NCI-H1105 (cell line): Measurements from ENCODE around the gene EPHA1.

Experiments used
- DNase-seq: peaks from one replicate; lab custom pipeline; 2025; lab: John Stamatoyannopoulos, UW

EPHA1 gene

GRCh38 chr7:143373255-143373794, 35.3 kb downstream of the EPHA1 start:
- DNase-seq = no peak

GRCh38 chr7:143372070-143372469, 36.6 kb downstream of the EPHA1 start:
- DNase-seq = no peak

- no peak for DNase-seq
Observed at GRCh38 chr7:143369678-143370651, 38.7 kb downstream of the EPHA1 start.

- DNase-seq = no peak
Observed at GRCh38 chr7:143368387-143368786, 40.3 kb downstream of the EPHA1 start.

GRCh38 chr7:143367972-143368371, 40.7 kb downstream of the EPHA1 start:
- no peak for DNase-seq

GRCh38 chr7:143363016-143363937, 45.4 kb downstream of the EPHA1 start:
- DNase-seq = no peak

- DNase-seq = peak; percentile 27
Observed at GRCh38 chr7:143362131-143363015, 46.3 kb downstream of the EPHA1 start, which contains the start of gene FAM131B. TSS of gene FAM131B (minus strand) at chr7:143362713. CDS start at chr7:143362603, 110 bp downstream.

- peak; percentile 47 for DNase-seq
Observed at GRCh38 chr7:143361552-143362130, 47.0 kb downstream of the EPHA1 start.

- peak; percentile 19 for DNase-seq
Observed at GRCh38 chr7:143360788-143361551, 47.7 kb downstream of the EPHA1 start.

GRCh38 chr7:143359771-143360353, 48.8 kb downstream of the EPHA1 start:
- no peak for DNase-seq

- no peak for DNase-seq
Observed at GRCh38 chr7:143358626-143359025, 50.0 kb downstream of the EPHA1 start.

- no peak for DNase-seq
Observed at GRCh38 chr7:143356414-143357050, 52.1 kb downstream of the EPHA1 start.

- DNase-seq = no peak
Observed at GRCh38 chr7:143355450-143356385, 52.9 kb downstream of the EPHA1 start.

GRCh38 chr7:143354965-143355364, 53.7 kb downstream of the EPHA1 start:
- no peak for DNase-seq

GRCh38 chr7:143354376-143354775, 54.3 kb downstream of the EPHA1 start:
- no peak for DNase-seq

GRCh38 chr7:143352531-143353002, 56.1 kb downstream of the EPHA1 start:
- no peak for DNase-seq

GRCh38 chr7:143351574-143351973, 57.1 kb downstream of the EPHA1 start:
- DNase-seq = no peak

GRCh38 chr7:143351060-143351459, 57.6 kb downstream of the EPHA1 start:
- DNase-seq = no peak
